Endodermal cell (in vitro differentiated cells): ENCODE measurements around the gene ERVK3-1. TPM values are rescaled to one million over a fixed set of nuclear protein-coding genes. Genes with fewer than 3 reads are reported as not detected.
A peak's percentile ranks its signal among the peaks of the same experiment; 100 is the strongest.

ENCODE experiments used
- DNase-seq: peaks from one replicate; pipeline ENCODE4 v3.0.0-alpha.2; 2017
- H3K27ac ChIP-seq: 2 replicates; pipeline ENCODE4 v1.5.1; 2013; ENCODE audit warnings: mild to moderate bottlenecking, low read depth, low read length, moderate library complexity
- H3K27me3 ChIP-seq: 2 replicates; pipeline ENCODE4 v1.6.1; 2013; ENCODE audit warnings: mild to moderate bottlenecking, low read length, moderate library complexity; ENCODE audit not compliant: insufficient read depth, control insufficient read depth, poor library complexity, severe bottlenecking
- H3K36me3 ChIP-seq: 2 replicates; pipeline ENCODE4 v1.7.0; 2013; ENCODE audit warnings: mild to moderate bottlenecking, low read length, moderate library complexity; ENCODE audit not compliant: control insufficient read depth, insufficient read depth
- H3K4me1 ChIP-seq: one replicate; pipeline ENCODE4 v1.7.0; 2013; ENCODE audit warnings: low read length; ENCODE audit not compliant: control insufficient read depth, insufficient read depth
- H3K4me3 ChIP-seq: 2 replicates; pipeline ENCODE4 v1.5.1; 2013; ENCODE audit warnings: mild to moderate bottlenecking, low read length, moderate library complexity
- H3K9ac ChIP-seq: 2 replicates; pipeline ENCODE4 v1.6.1; 2013; ENCODE audit warnings: mild to moderate bottlenecking, low read length, moderate library complexity; ENCODE audit not compliant: poor library complexity, severe bottlenecking; ENCODE audit errors: extremely low read depth
- H3K9me3 ChIP-seq: 2 replicates; pipeline ENCODE4 v1.6.1; 2013; ENCODE audit warnings: mild to moderate bottlenecking, low read length, moderate library complexity; ENCODE audit not compliant: control insufficient read depth
- H3K27ac Mint-ChIP-seq: 2 replicates; pipeline ENCODE4 v1.8.0; 2020; ENCODE audit warnings: mixed read lengths
- H3K27me3 Mint-ChIP-seq: 2 replicates; pipeline ENCODE4 v1.8.0; 2021; ENCODE audit warnings: mild to moderate bottlenecking, mixed read lengths; ENCODE audit not compliant: insufficient read depth
- H3K36me3 Mint-ChIP-seq: 2 replicates; pipeline ENCODE4 v1.8.0; 2020; ENCODE audit warnings: low read depth, mixed read lengths
- H3K4me1 Mint-ChIP-seq: 2 replicates; pipeline ENCODE4 v1.8.0; 2020; ENCODE audit warnings: mixed read lengths
- H3K4me3 Mint-ChIP-seq: 2 replicates; pipeline ENCODE4 v1.8.0; 2020; ENCODE audit warnings: mild to moderate bottlenecking, moderate library complexity, mixed read lengths
- H3K9me3 Mint-ChIP-seq: 2 replicates; pipeline ENCODE4 v1.8.0; 2020; ENCODE audit warnings: mild to moderate bottlenecking, mixed read lengths
- CTCF ChIP-seq: fragments of 200-600 bp; sonication (generic); conservative IDR thresholded peaks from 2 replicates; pipeline ENCODE4 v1.5.0; 2021; ENCODE audit warnings: antibody characterized with exemption, mild to moderate bottlenecking
- WGBS, 2 experiments: methylation state at CpG; one replicate each; pipeline versions ENCODE4 v1.1.5 to v1.1.7; 2013; ENCODE audit warnings: missing lambda C conversion rate in 2 of 2, mixed read lengths in 1 of 2; ENCODE audit not compliant: insufficient coverage in 1 of 2, insufficient read length in 1 of 2; 5-methylcytosine and 5-hydroxymethylcytosine counted together
- total RNA-seq, 2 donors: library from RNA; stranded (reverse); fragmentation: NEBNext Ultra II Directional in 1 of 2; extraction: Animal tissue kit (Norgen Biotek cat#: 25700) in 1 of 2; gene quantifications; 2 replicates in 1 of 2; 3 replicates in 1 of 2; pipeline ENCODE4 v1.2.1, GENCODE V29; 2021

The ERVK3-1 gene
- total RNA-seq, 2 donors from 2014 or later = 27.5 to 28.0 TPM

- Mint-ChIP-seq H3K9me3 (no peaks in the 10 kb centered on the region), H3K4me1 (no peaks in the 10 kb centered on the region), H3K36me3 (peaks cover 21% of the 10 kb centered on the region), H3K4me3 (no peak overlapping the region), H3K27ac (no peak overlapping the region), H3K27me3 (no peaks in the 10 kb centered on the region)
- no peak for TF ChIP-seq CTCF
- H3K9ac ChIP-seq = no peak overlapping the region
- no peak overlapping the region for H3K27ac ChIP-seq
- H3K9me3 ChIP-seq = no peaks in the 10 kb centered on the region
- H3K4me1 ChIP-seq = no peaks in the 10 kb centered on the region
- no peaks in the 10 kb centered on the region for H3K27me3 ChIP-seq
- WGBS, 2 experiments = 72 to 78% methylated on average over 4 of the region's 4 CpGs
- H3K36me3 ChIP-seq = peaks cover 24% of the 10 kb centered on the region
- no peak for DNase-seq
- H3K4me3 ChIP-seq = no peak overlapping the region
Measured at GRCh38 chr19:58318297-58318696, 13.1 kb downstream of the ERVK3-1 start.

DNA sequence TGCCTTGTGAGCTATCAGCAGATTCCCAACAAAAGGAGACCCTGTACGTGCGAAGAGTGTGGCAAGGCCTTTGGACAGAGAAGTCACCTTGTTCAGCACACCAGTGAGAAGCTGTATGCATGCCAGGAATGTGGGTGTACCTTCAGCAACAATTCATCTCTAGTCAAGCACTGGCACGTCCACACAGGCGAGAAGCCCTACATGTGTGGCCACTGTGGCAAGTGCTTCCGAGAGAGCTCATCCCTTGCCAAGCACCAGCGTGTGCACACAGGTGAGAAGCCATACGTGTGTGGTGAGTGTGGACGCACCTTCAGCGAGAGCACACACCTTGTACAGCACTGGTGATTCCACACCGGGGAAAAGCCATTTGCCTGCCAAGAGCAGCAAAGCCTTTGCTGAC is 14.1 kb downstream of the ERVK3-1 start:
- H3K27me3 Mint-ChIP-seq = no peaks in the 10 kb centered on the region
- Histone ChIP-seq H3K4me3 (no peak overlapping the region), H3K36me3 (peaks cover 15% of the 10 kb centered on the region), H3K9ac (no peak overlapping the region), H3K27ac (no peak overlapping the region), H3K4me1 (no peaks in the 10 kb centered on the region), H3K9me3 (no peaks in the 10 kb centered on the region), H3K27me3 (no peaks in the 10 kb centered on the region)
- whole genome bisulfite sequencing, 2 experiments = 93 to 94% methylated on average over 9 to 10 of the region's 10 CpGs
- no peak for DNase-seq
- H3K4me1 Mint-ChIP-seq = no peaks in the 10 kb centered on the region
- H3K36me3 Mint-ChIP-seq = peaks cover 12% of the 10 kb centered on the region
- H3K9me3 Mint-ChIP-seq = no peaks in the 10 kb centered on the region
- no peak overlapping the region for H3K4me3 Mint-ChIP-seq
- H3K27ac Mint-ChIP-seq = no peak overlapping the region
- TF ChIP-seq CTCF = no peak

- Mint-ChIP-seq H3K4me3 (no peak overlapping the region), H3K9me3 (no peaks in the 10 kb centered on the region), H3K27me3 (no peaks in the 10 kb centered on the region), H3K4me1 (peaks cover 6% of the 10 kb centered on the region), H3K27ac (no peak overlapping the region), H3K36me3 (no peaks in the 10 kb centered on the region)
- H3K9ac ChIP-seq = peak overlapping the region; percentile 86
- no peaks in the 10 kb centered on the region for H3K27me3 ChIP-seq
- no peak for TF ChIP-seq CTCF
- H3K4me1 ChIP-seq = peaks cover 8% of the 10 kb centered on the region
- WGBS, 2 experiments = 86 to 91% methylated on average over 4 to 5 of the region's 6 CpGs
- H3K36me3 ChIP-seq = peaks cover 5% of the 10 kb centered on the region
- no peaks in the 10 kb centered on the region for H3K9me3 ChIP-seq
- no peak overlapping the region for H3K27ac ChIP-seq
- H3K4me3 ChIP-seq = peak overlapping the region; percentile 99
- DNase-seq = no peak
Measured at GRCh38 chr19:58325311-58326022, 20.3 kb downstream of the ERVK3-1 start.
